HG03108 (cell line): ENCODE data around the gene CEACAM7.
"Not testable (repeated sequence)": the region's sequence is repeated elsewhere in the genome, so short reads cannot be mapped to it uniquely, and the experiment has no call there.

ENCODE experiments used
- ATAC-seq: cut with Tn5 transposase; IDR thresholded peaks from one replicate; pipeline ENCODE4 v1.9.1; 2021; ENCODE audit warnings: moderate library complexity; ENCODE audit not compliant: unreplicated experiment

CEACAM7 gene

GRCh38 chr19:41688098-41688497 lies at the start of gene CEACAM7:
TSS of gene CEACAM7 (minus strand) at chr19:41688270. CDS start at chr19:41688165, 105 bp downstream.
- ATAC-seq: no peak

GRCh38 chr19:41735071-41735600 lies 47.1 kb upstream of the CEACAM7 start:
- no peak for ATAC-seq

- ATAC-seq: no peak
Measured at GRCh38 chr19:41734585-41734984, 46.5 kb upstream of the CEACAM7 start.

GRCh38 chr19:41734156-41734555 lies 46.1 kb upstream of the CEACAM7 start:
- ATAC-seq: no peak

- no peak for ATAC-seq
Measured at GRCh38 chr19:41726493-41726892, 38.4 kb upstream of the CEACAM7 start.

- no peak for ATAC-seq
Measured at GRCh38 chr19:41720103-41720502, 32.0 kb upstream of the CEACAM7 start.

- no peak for ATAC-seq
Measured at GRCh38 chr19:41718761-41719160, 30.7 kb upstream of the CEACAM7 start.

- ATAC-seq: no peak
Measured at GRCh38 chr19:41714598-41714997, 26.5 kb upstream of the CEACAM7 start.

- no peak for ATAC-seq
Measured at GRCh38 chr19:41711376-41712261, 23.5 kb upstream of the CEACAM7 start.

GRCh38 chr19:41709951-41710645 lies 22.0 kb upstream of the CEACAM7 start:
- no peak for ATAC-seq

- not testable (repeated sequence) for ATAC-seq
Measured at GRCh38 chr19:41709516-41709915, 21.4 kb upstream of the CEACAM7 start.

GRCh38 chr19:41708481-41708880 lies 20.4 kb upstream of the CEACAM7 start, which contains the start of gene CEACAM5:
TSS of gene CEACAM5 (plus strand) at chr19:41708626. CDS start at chr19:41708732, 106 bp downstream.
- no peak for ATAC-seq

GRCh38 chr19:41707871-41708371 lies 19.9 kb upstream of the CEACAM7 start:
- ATAC-seq: no peak

- no peak for ATAC-seq
Measured at GRCh38 chr19:41707502-41707812, 19.4 kb upstream of the CEACAM7 start.

- no peak for ATAC-seq
Measured at GRCh38 chr19:41706741-41707501, 18.9 kb upstream of the CEACAM7 start.

- ATAC-seq: no peak
Measured at GRCh38 chr19:41705393-41706174, 17.5 kb upstream of the CEACAM7 start.

- ATAC-seq: no peak
Measured at GRCh38 chr19:41703602-41704293, 15.7 kb upstream of the CEACAM7 start.

- ATAC-seq: no peak
Measured at GRCh38 chr19:41702171-41702651, 14.1 kb upstream of the CEACAM7 start.

- no peak for ATAC-seq
Measured at GRCh38 chr19:41701401-41702075, 13.5 kb upstream of the CEACAM7 start.
